Activated CD4-positive, CD25-positive, alpha-beta regulatory T cell (primary cell): ENCODE data around the gene KCTD1.

Source experiments
- DNase-seq, 4 experiments: peaks; one replicate each; lab custom pipeline; 2025; lab: John Stamatoyannopoulos, UW

The KCTD1 gene

GRCh38 chr18:26524002-26524401 is 24.4 kb downstream of the KCTD1 start:
- DNase-seq: no peak

GRCh38 chr18:26521617-26522016 is 26.7 kb downstream of the KCTD1 start:
- no peak for DNase-seq

DNA sequence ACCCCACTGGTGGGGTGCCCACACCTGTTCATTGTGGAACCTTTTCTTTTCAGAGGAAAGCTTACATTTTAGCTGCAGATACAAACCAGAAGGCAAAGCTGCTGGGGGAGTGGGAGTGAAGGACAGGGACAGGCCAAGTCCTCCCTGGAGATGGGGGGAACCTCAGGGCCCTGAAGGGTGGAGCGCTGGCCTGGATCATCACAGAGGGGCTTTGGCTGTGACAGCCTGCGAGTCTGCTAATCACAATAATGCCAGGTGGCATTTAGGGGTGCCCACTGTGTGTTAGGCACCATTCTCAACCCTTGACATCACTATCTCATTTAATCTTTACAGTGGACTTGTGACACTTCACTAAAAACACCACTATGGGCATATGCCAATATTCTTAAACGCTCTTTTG is 27.4 kb downstream of the KCTD1 start:
- DNase-seq: no peak

- DNase-seq: no peak
Measured at GRCh38 chr18:26519114-26519513, 29.2 kb downstream of the KCTD1 start.

DNA sequence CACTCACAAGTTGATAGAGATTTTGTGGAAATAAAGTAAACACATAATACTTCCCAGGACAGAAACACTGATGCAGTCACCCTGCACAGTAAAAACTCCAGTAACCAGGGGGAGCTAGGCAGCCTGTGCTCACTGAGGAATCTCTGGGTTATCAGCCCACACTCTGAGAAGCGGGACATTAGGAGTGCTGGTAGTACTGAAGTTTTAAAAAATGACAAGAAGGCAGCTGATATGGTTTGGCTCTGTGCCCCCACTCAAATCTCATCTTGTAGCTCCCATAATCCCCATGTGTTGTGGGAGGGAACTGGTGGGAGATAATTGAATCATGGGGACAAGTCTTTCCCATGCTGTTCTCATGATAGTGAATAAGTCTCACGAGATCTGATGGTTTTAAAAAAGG is 31.4 kb downstream of the KCTD1 start:
- DNase-seq: no peak

- DNase-seq: no peak
Measured at GRCh38 chr18:26515643-26516487, 32.5 kb downstream of the KCTD1 start.

GRCh38 chr18:26511339-26512071 is 36.8 kb downstream of the KCTD1 start:
- no peak for DNase-seq

- no peak for DNase-seq
Measured at GRCh38 chr18:26510337-26510736, 38.0 kb downstream of the KCTD1 start.

DNA sequence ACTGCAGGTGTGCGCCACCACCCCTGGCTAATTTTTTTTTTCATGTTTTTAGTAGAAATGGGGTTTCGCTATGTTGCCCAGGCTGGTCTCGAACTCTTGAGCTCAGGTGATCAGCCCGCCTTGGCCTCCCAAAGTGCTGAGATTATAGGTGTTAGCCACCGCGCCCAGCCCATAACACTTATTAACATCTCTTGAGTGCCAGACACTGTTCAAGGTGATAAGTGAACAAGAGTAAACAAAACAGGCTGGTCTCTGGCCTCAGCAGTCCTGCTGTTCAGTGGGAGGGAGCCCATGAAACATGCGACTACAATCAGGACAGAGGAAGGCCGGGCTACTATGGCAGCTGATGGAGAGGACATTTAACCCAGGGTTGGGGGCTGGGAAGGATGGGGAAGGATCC is 42.3 kb downstream of the KCTD1 start:
- no peak for DNase-seq

DNA sequence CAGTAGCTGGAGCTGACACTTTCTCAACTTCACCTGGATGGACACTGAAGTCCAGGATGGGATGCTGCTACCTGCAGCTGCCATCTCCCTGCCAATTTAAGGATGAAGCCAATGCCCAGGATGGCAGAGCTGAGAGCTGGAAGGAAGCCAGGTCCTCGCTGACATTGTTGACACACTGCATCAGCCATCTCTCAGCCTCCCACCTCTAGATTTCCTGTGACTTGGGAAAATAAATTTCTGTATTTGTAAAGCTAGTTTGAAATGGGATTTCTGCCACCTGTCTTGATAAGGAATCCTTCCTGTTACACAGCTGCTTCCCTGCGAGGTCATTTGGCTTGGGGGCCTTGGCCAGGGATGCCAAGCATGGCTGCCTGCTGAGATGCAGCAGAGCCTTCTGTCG is 43.5 kb downstream of the KCTD1 start:
- no peak for DNase-seq

DNA sequence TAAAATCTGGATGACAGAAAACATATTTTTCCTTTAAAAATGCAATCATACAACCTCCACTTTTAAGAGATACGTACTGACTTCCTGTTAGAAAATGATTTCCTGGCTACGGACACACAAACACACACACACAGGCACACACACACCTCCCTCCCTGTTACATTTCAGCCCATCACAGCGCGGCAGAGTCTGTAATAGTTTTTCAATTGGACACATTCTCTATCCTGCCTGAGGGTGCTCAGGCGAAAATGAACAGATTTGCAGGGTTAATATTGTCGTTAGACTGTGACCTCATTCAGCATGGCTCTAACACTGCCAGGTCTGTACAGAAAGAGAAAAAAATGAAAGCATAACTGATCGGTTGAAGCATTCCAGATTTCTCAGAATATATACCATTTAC is 45.0 kb downstream of the KCTD1 start:
- no peak for DNase-seq

DNA sequence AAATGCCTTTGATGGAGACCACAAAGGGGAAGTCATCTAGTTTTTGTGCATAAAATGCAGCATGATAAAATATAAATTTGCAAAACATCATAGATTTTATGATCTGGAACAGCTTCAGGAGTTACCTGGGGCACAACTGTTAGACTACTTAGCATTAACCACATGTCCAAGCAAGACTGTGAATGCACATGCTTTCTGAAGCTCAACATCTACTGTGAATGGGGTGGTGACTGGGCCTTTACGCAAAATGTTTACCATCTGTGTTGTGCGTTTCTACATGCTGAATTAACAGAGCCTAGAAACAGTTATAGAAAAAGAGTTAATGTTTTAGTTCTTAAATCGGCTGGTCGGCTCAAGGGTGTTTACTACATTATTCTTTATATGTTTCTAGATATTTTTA is 45.5 kb downstream of the KCTD1 start:
- DNase-seq: no peak

GRCh38 chr18:26497866-26498265 is 50.5 kb downstream of the KCTD1 start:
- DNase-seq: no peak

- no peak for DNase-seq
Measured at GRCh38 chr18:26496528-26496927, 51.8 kb downstream of the KCTD1 start.

GRCh38 chr18:26495287-26495686 is 53.1 kb downstream of the KCTD1 start:
- DNase-seq: no peak

GRCh38 chr18:26493021-26493420 is 55.3 kb downstream of the KCTD1 start:
- DNase-seq: no peak

- DNase-seq: no peak
Measured at GRCh38 chr18:26491194-26491816, 57.0 kb downstream of the KCTD1 start.

- DNase-seq: no peak
Measured at GRCh38 chr18:26489881-26490280, 58.5 kb downstream of the KCTD1 start.

- no peak for DNase-seq
Measured at GRCh38 chr18:26489191-26489590, 59.2 kb downstream of the KCTD1 start.

- no peak for DNase-seq
Measured at GRCh38 chr18:26488417-26489009, 59.8 kb downstream of the KCTD1 start.

DNA sequence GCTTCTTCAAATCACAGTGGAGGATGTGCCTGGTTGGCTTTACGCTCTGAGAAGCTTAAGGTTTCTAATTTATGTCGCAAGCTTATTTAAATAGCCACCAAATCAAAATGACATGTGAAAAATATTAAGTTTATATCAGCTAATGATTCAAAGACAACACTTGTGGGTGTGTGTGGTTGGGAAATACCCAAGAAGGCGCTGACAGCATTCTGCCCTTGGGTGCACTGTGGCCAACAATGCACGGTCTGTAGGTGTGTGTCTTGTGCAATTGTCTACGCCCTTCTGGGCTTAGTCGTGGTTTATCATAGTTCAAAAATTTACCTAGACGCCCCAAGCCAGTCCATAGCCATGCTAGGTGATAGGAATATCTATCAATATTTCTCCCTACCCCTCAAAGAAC is 60.9 kb downstream of the KCTD1 start:
- no peak for DNase-seq

GRCh38 chr18:26483633-26484032 is 64.7 kb downstream of the KCTD1 start:
- no peak for DNase-seq

DNA sequence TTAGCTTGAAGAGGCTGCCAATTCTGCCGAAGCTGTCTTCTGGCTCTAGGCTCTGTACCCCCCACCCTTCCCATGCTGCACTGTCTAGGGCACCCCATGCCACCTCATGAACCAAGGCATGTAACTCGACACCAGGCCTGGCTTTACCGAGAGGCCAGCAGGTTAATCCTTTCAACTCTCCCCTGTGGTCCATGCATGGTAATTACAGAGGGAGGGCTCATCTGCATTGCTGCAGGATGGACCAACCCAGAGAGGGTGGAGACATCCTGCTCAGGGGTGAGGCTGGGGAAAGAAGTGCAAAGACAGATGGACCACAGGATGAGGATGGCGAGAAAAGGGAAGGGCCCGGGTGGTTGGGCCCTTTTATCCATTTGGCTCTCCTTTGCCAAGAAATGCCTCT is 65.8 kb downstream of the KCTD1 start:
- DNase-seq: no peak
